Endothelial cell of umbilical vein (primary cell): Measurements from ENCODE around the gene MCTP2. TPM values are rescaled to one million over a fixed set of nuclear protein-coding genes. Genes with fewer than 3 reads are reported as not detected.

Experiments used
- BruUV-seq: library from RNA; stranded (reverse); fragments of 400-500 nt; replicated peaks from 2 replicates; lab custom pipeline; 2021; lab: Mats Ljungman, UMichigan
- CTCF ChIA-PET: fragments of 300-600, 350-600 bp; sonication (Branson Sonifier 250); formaldehyde crosslinking; loops from one replicate; lab custom pipeline; 2021; ENCODE audit warnings: antibody characterized with exemption, inconsistent platforms; lab: Charles Lee
- POLR2A ChIA-PET: fragments of 300-600, 350-600 bp; sonication (Branson Sonifier 250); formaldehyde crosslinking; loops from one replicate; lab custom pipeline; 2021; ENCODE audit warnings: antibody characterized with exemption, inconsistent platforms; lab: Charles Lee
- DNase-seq: peaks from one replicate; pipeline ENCODE4 v3.0.0-alpha.2; 2011; ENCODE audit warnings: low read depth, low spot score
- FAIRE-seq: peaks from 2 replicates; lab custom pipeline; 2011; peaks lifted over from hg19 to GRCh38; lab: Jason Lieb, UNC
- H2AFZ ChIP-seq: 2 replicates; pipeline ENCODE4 v1.6.0; 2012; ENCODE audit warnings: low read depth, low read length, control low read depth, inconsistent platforms
- H3K27ac ChIP-seq: 2 replicates; pipeline ENCODE4 v1.5.1; 2011; ENCODE audit warnings: low read depth, mild to moderate bottlenecking, control low read depth, low read length, moderate library complexity; ENCODE audit not compliant: insufficient read depth
- H3K27me3 ChIP-seq, 2 experiments: 2 replicates each; pipeline versions ENCODE4 v1.6.0 to v1.6.1; 2011; ENCODE audit warnings: low read length in 2 of 2, mixed read lengths in 1 of 2; ENCODE audit not compliant: control insufficient read depth in 2 of 2, insufficient read depth in 2 of 2
- H3K36me3 ChIP-seq, 2 experiments: 2 replicates in 1 of 2; 3 replicates in 1 of 2; pipeline ENCODE4 v1.5.1; 2011; ENCODE audit warnings: low read length in 2 of 2, mild to moderate bottlenecking in 1 of 2, moderate library complexity in 1 of 2; ENCODE audit not compliant: control insufficient read depth in 2 of 2, insufficient read depth in 2 of 2; ENCODE audit errors: extremely low read depth in 1 of 2
- H3K4me1 ChIP-seq: 3 replicates; pipeline ENCODE4 v1.5.1; 2011; ENCODE audit warnings: mild to moderate bottlenecking, low read length; ENCODE audit not compliant: control insufficient read depth, insufficient read depth; ENCODE audit errors: extremely low read depth
- H3K4me2 ChIP-seq: 2 replicates; pipeline ENCODE4 v1.6.1; 2011; ENCODE audit warnings: low read length, control low read depth, mixed read lengths; ENCODE audit not compliant: insufficient read depth
- H3K4me3 ChIP-seq, 3 experiments: fragments of 200-600 bp in 1 of 3; sonication (generic), shearing (Covaris generic) in 1 of 3; replicated peaks in 1 of 3; 2 replicates each; pipeline ENCODE4 v1.5.1; 2011 to 2016; ENCODE audit warnings: control low read depth in 3 of 3, low read length in 3 of 3, mild to moderate bottlenecking in 2 of 3, inconsistent platforms in 1 of 3, low read depth in 1 of 3, moderate library complexity in 1 of 3; ENCODE audit not compliant: insufficient read depth in 1 of 3
- H3K79me2 ChIP-seq: 2 replicates; pipeline ENCODE4 v1.6.0; 2012; ENCODE audit warnings: low read length, inconsistent platforms; ENCODE audit not compliant: control insufficient read depth, insufficient read depth
- H3K9ac ChIP-seq: replicated peaks from 2 replicates; pipeline ENCODE3; 2011; ENCODE audit warnings: low read length, control low read depth; ENCODE audit not compliant: insufficient read depth; ENCODE audit errors: extremely low read depth
- H3K9me1 ChIP-seq: replicated peaks from 3 replicates; pipeline ENCODE4 v1.6.0; 2011; ENCODE audit warnings: mild to moderate bottlenecking, low read length; ENCODE audit not compliant: control insufficient read depth, insufficient read depth; ENCODE audit errors: extremely low read depth
- H3K9me3 ChIP-seq: replicated peaks from 2 replicates; pipeline ENCODE4 v1.5.1; 2012; ENCODE audit warnings: low read length, inconsistent platforms; ENCODE audit not compliant: control insufficient read depth, insufficient read depth
- H4K20me1 ChIP-seq: replicated peaks from 2 replicates; pipeline ENCODE3; 2011; ENCODE audit warnings: mild to moderate bottlenecking, low read length; ENCODE audit not compliant: control insufficient read depth, insufficient read depth; ENCODE audit errors: extremely low read depth
- CTCF ChIP-seq, 2 donors: IDR thresholded peaks; 1 replicate in 1 of 2; 2 replicates in 1 of 2; pipeline ENCODE4 v1.5.1; 2011; ENCODE audit warnings: low read length in 2 of 2, mild to moderate bottlenecking in 2 of 2, moderate library complexity in 2 of 2, control low read depth in 1 of 2, inconsistent platforms in 1 of 2, low read depth in 1 of 2; ENCODE audit not compliant: insufficient read depth in 1 of 2; ENCODE audit errors: extremely low read depth in 1 of 2
- EZH2 ChIP-seq: IDR thresholded peaks from 2 replicates; pipeline ENCODE4 v1.6.1; 2012; ENCODE audit warnings: borderline replicate concordance, low read depth, mild to moderate bottlenecking, moderate library complexity, low read length, inconsistent platforms; ENCODE audit not compliant: severe bottlenecking
- FOS ChIP-seq: IDR thresholded peaks from 2 replicates; pipeline ENCODE4 v1.6.1; 2011; ENCODE audit warnings: mild to moderate bottlenecking, low read length, moderate library complexity, borderline replicate concordance; ENCODE audit not compliant: insufficient read depth
- GATA2 ChIP-seq: IDR thresholded peaks from 2 replicates; pipeline ENCODE4 v1.7.0; 2011; ENCODE audit warnings: low read depth, mild to moderate bottlenecking, moderate library complexity, mixed read lengths, low read length; ENCODE audit not compliant: insufficient read length, insufficient read depth
- JUN ChIP-seq: IDR thresholded peaks from 2 replicates; pipeline ENCODE4 v1.6.1; 2011; ENCODE audit warnings: borderline replicate concordance, low read depth; ENCODE audit not compliant: insufficient read length, insufficient read depth
- MYC ChIP-seq: IDR thresholded peaks from one replicate; pipeline ENCODE4 v1.6.1; 2011; ENCODE audit warnings: mild to moderate bottlenecking, low read depth, low read length
- POLR2A ChIP-seq: IDR thresholded peaks from 2 replicates; pipeline ENCODE4 v1.6.1; 2012; ENCODE audit warnings: low read depth, mild to moderate bottlenecking, control low read depth, low read length
- POLR2AphosphoS5 ChIP-seq: IDR thresholded peaks from 2 replicates; pipeline ENCODE4 v1.6.1; 2012; ENCODE audit warnings: low read depth, mild to moderate bottlenecking, control low read depth, low read length, moderate library complexity; ENCODE audit not compliant: insufficient read depth
- dilution Hi-C: fragments of 300-500 bp; cut with MboI; formaldehyde crosslinking; loops from one replicate; pipeline ENCODE4 v1.15.0; 2019; ENCODE audit warnings: low sequenced_read_pairs; ENCODE audit not compliant: extremely low pct_ligation_motif_present
- intact Hi-C: fragments of 100-400 bp; cut with micrococcal nuclease; formaldehyde crosslinking; loops from one replicate; pipeline ENCODE4 v1.10.0; 2022
- polyA plus RNA-seq, 4 experiments: library from polyadenylated mRNA; depleted of rRNA in 3 of 4; stranded (reverse) in 3 of 4; unstranded in 1 of 4; fragments of >200 nt; gene quantifications; 2 replicates each; pipeline versions ENCODE4 v1.2.1 to v1.2.3, GENCODE V29; 2011 to 2012; ENCODE audit warnings: missing spikeins in 1 of 4
- total RNA-seq: library from RNA; stranded (reverse); gene quantifications from 2 replicates; pipeline ENCODE4 v1.2.3, GENCODE V29; 2021
- TF ChIP-seq, protein P1 (sequence below): IDR thresholded peaks from 2 replicates; pipeline ENCODE4 v1.6.1; 2011; ENCODE audit not compliant: insufficient read depth, insufficient read length

Gene MCTP2
- total and polyA plus RNA-seq, 2 donors (not counting 3 experiments of a cell fraction or from before 2014, with no cell fraction given) = 0.01 to 0.75 TPM

DNA sequence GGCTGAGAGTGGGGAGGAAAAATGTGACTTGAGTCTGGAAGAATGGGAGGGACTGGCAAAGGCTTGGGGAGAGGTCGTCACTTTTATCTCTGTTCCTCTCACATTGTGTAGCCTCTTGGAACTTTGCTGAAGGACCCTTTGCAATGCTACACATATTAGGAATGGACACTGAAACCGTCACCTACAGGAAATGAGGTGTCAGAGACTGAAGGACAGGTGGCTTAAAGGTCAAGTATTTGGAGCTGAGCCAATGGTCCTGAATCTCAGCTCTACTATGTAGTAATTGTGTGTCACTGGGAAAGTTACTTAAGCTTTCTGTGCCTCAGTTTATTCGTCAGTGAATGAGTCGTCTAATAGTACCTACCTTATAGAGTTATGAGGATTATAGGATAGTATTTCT, 14.7 kb downstream of the MCTP2 start:
- H3K79me2 ChIP-seq = no peaks in the 10 kb centered on the region
- CTCF ChIA-PET = no interaction called here
- no peaks in the 10 kb centered on the region for H3K36me3 ChIP-seq
- no TSS peak for BruUV-seq
- DNase-seq = no peak
- TF ChIP-seq, protein P1, sequence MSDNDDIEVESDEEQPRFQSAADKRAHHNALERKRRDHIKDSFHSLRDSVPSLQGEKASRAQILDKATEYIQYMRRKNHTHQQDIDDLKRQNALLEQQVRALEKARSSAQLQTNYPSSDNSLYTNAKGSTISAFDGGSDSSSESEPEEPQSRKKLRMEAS = no peak
- no peak for TF ChIP-seq GATA2
- no peak for TF ChIP-seq FOS
- no peak for TF ChIP-seq JUN
- no peak for TF ChIP-seq MYC
- TF ChIP-seq POLR2A = no peak
- TF ChIP-seq POLR2AphosphoS5 = no peak
- TF ChIP-seq CTCF (IDR thresholded peaks at IDR 0.05; ENCODE audit: extremely low read depth in 1 of 2, insufficient read depth in 1 of 2, low read depth in 1 of 2, low read length in 2 of 2) = no peak
- TF ChIP-seq EZH2 = no peak
- no peak overlapping the region for H3K4me3 ChIP-seq
- no peak overlapping the region for H3K27ac ChIP-seq
- dilution Hi-C loops (no loop called here), intact Hi-C loops (no loop called here)
- H2AFZ ChIP-seq = no peak overlapping the region
- POLR2A ChIA-PET = no interaction called here
- no peak overlapping the region for H3K4me2 ChIP-seq
- H3K9ac ChIP-seq = no peak overlapping the region
- no peaks in the 10 kb centered on the region for H3K9me3 ChIP-seq
- no peaks in the 10 kb centered on the region for H3K27me3 ChIP-seq
- H4K20me1 ChIP-seq = no peaks in the 10 kb centered on the region
- no peaks in the 10 kb centered on the region for H3K4me1 ChIP-seq
- no peak for FAIRE-seq
- H3K9me1 ChIP-seq = no peaks in the 10 kb centered on the region
